Ascending aorta (tissue), 2 donors: ENCODE measurements around the gene PCDHAC1. TPM values are rescaled to one million over a fixed set of nuclear protein-coding genes. Genes with fewer than 3 reads are reported as not detected.
"Not testable (repeated sequence)": the region's sequence is repeated elsewhere in the genome, so short reads cannot be mapped to it uniquely, and the experiment has no call there.

Experiments
- DNase-seq, 2 donors: peaks; one replicate each; pipeline ENCODE4 v3.0.0-alpha.2; 2019; ENCODE audit warnings: low spot score in 2 of 2
- H3K27ac ChIP-seq, 2 donors: fragments of 200-600 bp; sonication (generic); one replicate each; pipeline ENCODE4 v1.5.1; 2016 to 2017; ENCODE audit warnings: mild to moderate bottlenecking in 1 of 2
- H3K27me3 ChIP-seq: fragments of 200-600 bp; sonication (generic); one replicate; pipeline ENCODE4 v1.5.1; 2017
- H3K36me3 ChIP-seq, 2 donors: fragments of 200-600 bp; sonication (generic); one replicate each; pipeline ENCODE4 v1.5.1; 2016
- H3K4me1 ChIP-seq, 2 donors: fragments of 200-600 bp; sonication (generic); one replicate each; pipeline ENCODE4 v1.5.1; 2016 to 2017; ENCODE audit warnings: mild to moderate bottlenecking in 1 of 2
- H3K4me3 ChIP-seq, 2 donors: fragments of 200-600 bp; sonication (generic); one replicate each; pipeline ENCODE4 v1.5.1; 2016 to 2017; ENCODE audit warnings: mild to moderate bottlenecking in 1 of 2
- H3K9me3 ChIP-seq, 2 donors: fragments of 200-600 bp; sonication (generic); one replicate each; pipeline ENCODE4 v1.5.1; 2016
- intact Hi-C: fragments of 100-400 bp; cut with DNase I; formaldehyde crosslinking; loops from one replicate; pipeline ENCODE4 v1.15.1; 2023
- total RNA-seq: library from RNA; depleted of rRNA; stranded (reverse); fragments of >200 nt; gene quantifications from one replicate; pipeline ENCODE4 v1.1.0, GENCODE V29; 2016
- TF ChIP-seq, protein P1 (sequence below), 3 experiments: fragments of 200-600 bp in 2 of 3; fragments of 450-650 bp in 1 of 3; sonication (generic) in 2 of 3; IDR thresholded peaks; one replicate each; pipeline ENCODE4 v1.5.1; 2016 to 2019; ENCODE audit warnings: antibody characterized with exemption in 3 of 3, mild to moderate bottlenecking in 1 of 3, moderate library complexity in 1 of 3

Gene PCDHAC1, protein sequence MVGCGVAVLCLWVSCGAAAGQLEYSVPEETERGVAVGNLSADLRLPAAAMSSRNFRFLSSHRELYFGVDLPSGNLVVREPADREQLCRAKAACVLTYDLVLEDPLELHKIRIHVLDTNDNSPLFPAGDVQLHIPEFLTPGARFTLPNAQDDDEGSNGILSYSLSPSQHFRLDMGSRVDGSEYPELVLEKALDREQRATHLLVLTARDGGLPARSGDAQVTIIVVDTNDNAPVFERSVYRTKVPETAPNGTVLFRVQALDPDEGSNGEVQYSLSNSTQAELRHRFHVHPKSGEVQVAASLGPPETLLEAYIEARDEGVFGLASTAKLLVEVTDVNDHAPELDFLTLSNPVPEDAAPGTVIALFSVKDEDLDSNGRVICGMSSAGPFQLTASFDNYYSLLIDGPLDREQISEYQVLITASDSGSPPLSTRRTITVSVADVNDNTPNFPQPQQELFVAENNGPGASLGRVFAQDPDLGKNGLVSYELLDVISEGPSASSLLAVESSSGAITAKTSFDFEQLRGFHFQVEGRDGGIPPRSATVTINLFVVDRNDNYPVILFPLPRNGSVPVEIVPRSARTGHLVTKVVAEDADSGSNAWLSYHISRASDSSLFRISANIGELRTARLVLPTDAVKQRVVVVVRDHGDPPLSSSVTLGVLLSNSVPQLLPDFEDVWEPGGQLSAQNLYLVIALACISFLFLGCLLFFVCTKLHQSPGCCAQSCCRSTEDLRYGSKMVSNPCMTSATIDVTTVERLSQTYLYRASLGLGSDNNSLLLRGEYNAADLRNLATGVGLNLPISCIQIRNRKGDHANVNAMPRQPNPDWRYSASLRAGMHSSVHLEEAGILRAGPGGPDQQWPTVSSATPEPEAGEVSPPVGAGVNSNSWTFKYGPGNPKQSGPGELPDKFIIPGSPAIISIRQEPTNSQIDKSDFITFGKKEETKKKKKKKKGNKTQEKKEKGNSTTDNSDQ
- 0.32 TPM for total RNA-seq

DNA sequence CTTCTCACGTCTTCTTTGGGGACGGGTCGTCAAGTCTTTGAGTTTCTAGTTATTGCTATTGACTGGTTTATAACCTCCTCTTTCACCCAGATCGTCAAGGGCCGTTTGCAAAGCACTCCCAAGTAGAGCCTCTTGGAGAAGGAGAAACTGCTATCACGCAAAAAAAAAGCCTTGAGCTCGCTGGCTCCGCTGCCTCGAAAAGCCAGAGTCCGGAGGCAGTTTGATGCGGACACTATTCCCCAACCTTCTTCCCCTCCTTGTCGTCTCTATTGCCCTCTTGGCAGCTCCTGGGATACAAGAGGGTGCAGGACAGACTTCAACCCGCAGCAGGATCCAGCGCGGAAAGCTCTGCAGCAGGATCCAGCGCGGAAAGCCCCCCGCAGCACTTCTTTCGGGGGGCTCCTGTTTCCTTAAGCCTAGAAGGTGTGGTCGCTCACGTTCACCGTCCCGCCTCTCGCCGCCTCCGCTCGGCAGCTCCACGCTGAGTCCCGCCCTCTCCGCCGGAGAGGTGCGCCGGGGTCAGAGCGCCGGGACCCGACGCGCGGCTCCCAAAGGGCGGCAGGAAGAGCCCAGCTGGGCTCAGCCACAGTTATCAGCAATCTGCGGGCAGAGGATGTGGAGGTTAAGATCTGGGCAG lies at the start of gene PCDHAC1:
PCDHAC1 (plus strand) TSS at position 494 of the 637 bp plus-strand sequence. CDS start 594 bp downstream, outside the sequence.
- Histone ChIP-seq H3K4me3 (peak within 1 kb of the TSS; percentile 55 to 67), H3K27me3 (no peaks in the 10 kb centered on the region), H3K27ac (no peak within 1 kb of the TSS), H3K4me1 (peaks cover 0 to 6% of the 10 kb centered on the region in 2 donors), H3K9me3 (no peaks in the 10 kb centered on the region), H3K36me3 (no peaks in the 10 kb centered on the region)
- no peak for DNase-seq
- intact Hi-C loops: loop anchor here (1.0 kb wide), 1 partner anchor 115 kb away; no protein-coding TSS in a partner anchor
- TF ChIP-seq, protein P1, sequence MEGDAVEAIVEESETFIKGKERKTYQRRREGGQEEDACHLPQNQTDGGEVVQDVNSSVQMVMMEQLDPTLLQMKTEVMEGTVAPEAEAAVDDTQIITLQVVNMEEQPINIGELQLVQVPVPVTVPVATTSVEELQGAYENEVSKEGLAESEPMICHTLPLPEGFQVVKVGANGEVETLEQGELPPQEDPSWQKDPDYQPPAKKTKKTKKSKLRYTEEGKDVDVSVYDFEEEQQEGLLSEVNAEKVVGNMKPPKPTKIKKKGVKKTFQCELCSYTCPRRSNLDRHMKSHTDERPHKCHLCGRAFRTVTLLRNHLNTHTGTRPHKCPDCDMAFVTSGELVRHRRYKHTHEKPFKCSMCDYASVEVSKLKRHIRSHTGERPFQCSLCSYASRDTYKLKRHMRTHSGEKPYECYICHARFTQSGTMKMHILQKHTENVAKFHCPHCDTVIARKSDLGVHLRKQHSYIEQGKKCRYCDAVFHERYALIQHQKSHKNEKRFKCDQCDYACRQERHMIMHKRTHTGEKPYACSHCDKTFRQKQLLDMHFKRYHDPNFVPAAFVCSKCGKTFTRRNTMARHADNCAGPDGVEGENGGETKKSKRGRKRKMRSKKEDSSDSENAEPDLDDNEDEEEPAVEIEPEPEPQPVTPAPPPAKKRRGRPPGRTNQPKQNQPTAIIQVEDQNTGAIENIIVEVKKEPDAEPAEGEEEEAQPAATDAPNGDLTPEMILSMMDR (IDR thresholded peaks at IDR 0.05): no peak

DNA sequence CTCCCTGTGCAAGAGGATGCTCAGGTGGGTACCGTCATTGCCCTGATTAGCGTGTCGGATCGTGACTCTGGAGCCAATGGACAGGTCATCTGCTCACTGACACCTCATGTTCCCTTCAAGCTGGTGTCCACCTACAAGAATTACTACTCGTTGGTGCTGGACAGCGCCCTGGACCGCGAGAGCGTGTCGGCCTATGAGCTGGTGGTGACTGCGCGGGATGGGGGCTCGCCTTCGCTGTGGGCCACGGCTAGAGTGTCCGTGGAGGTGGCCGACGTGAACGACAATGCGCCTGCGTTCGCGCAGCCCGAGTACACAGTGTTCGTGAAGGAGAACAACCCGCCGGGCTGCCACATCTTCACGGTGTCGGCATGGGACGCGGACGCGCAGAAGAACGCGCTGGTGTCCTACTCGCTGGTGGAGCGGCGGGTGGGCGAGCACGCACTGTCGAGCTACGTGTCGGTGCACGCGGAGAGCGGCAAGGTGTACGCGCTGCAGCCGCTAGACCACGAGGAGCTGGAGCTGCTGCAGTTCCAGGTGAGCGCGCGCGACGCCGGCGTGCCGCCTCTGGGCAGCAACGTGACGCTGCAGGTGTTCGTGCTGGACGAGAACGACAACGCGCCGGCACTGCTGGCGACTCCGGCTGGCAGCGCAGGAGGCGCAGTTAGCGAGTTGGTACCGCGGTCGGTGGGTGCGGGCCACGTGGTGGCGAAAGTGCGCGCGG lies 49.4 kb upstream of the PCDHAC1 start:
- H3K9me3 ChIP-seq: peaks cover 17 to 61% of the 10 kb centered on the region in 2 donors
- intact Hi-C loops, H3K36me3 ChIP-seq, H3K27ac ChIP-seq, DNase-seq, H3K4me1 ChIP-seq, H3K4me3 ChIP-seq, H3K27me3 ChIP-seq: not testable (repeated sequence)

DNA sequence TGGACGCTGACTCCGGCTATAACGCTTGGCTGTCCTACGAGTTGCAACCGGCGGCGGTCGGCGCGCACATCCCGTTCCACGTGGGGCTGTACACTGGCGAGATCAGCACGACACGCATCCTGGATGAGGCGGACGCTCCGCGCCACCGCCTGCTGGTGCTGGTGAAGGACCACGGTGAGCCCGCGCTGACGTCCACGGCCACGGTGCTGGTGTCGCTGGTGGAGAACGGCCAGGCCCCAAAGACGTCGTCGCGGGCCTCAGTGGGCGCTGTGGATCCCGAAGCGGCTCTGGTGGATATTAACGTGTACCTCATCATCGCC lies 48.9 kb upstream of the PCDHAC1 start:
- no peak overlapping the region for H3K27ac ChIP-seq
- intact Hi-C loops: no loop called here
- H3K27me3 ChIP-seq: no peaks in the 10 kb centered on the region
- TF ChIP-seq, protein P1 (IDR thresholded peaks at IDR 0.05): no peak
- DNase-seq: no peak
- H3K4me3 ChIP-seq: no peak overlapping the region
- no peaks in the 10 kb centered on the region for H3K4me1 ChIP-seq
- H3K9me3 ChIP-seq: peaks cover 17 to 66% of the 10 kb centered on the region in 2 donors
- no peaks in the 10 kb centered on the region for H3K36me3 ChIP-seq

DNA sequence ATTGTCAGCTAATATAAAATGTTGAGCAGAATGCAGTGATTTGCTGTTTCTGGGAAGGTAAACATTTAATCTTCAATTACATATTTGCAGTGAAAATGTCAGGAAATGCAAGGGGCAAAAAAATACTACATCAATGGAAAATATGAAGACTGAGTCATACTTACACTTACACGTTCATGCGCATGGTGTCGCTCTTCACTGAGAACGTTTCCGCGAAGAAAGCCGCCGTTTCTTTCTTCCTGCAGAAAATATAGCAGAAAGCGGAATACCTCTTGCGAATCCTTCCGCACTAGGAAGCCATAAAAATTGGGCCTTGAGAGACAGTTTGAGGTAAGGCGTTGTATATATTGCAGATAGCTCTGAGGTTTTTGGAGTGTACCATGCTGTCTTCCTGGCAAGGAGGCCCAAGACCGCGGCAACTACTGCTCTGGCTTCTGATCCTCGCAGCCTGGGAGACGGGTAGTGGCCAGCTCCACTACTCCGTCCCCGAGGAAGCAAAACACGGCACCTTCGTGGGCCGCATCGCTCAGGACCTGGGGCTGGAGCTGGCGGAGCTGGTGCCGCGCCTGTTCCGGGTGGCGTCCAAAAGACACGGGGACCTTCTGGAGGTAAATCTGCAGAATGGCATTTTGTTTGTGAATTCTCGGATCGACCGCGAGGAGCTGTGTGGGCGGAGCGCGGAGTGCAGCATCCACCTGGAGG lies 44.1 kb upstream of the PCDHAC1 start, which contains the start of gene PCDHA13:
PCDHA13 (plus strand) TSS at position 236 of the 702 bp plus-strand sequence; CDS start at position 381, 145 bp downstream.
- Histone ChIP-seq H3K27ac (no peak within 1 kb of the TSS), H3K9me3 (peaks cover 24 to 66% of the 10 kb centered on the region in 2 donors), H3K4me3 (no peak within 1 kb of the TSS), H3K36me3 (no peaks in the 10 kb centered on the region), H3K4me1 (no peaks in the 10 kb centered on the region), H3K27me3 (no peaks in the 10 kb centered on the region)
- intact Hi-C loops: no loop called here
- TF ChIP-seq, protein P1 (IDR thresholded peaks at IDR 0.05): no peak
- DNase-seq: no peak

DNA sequence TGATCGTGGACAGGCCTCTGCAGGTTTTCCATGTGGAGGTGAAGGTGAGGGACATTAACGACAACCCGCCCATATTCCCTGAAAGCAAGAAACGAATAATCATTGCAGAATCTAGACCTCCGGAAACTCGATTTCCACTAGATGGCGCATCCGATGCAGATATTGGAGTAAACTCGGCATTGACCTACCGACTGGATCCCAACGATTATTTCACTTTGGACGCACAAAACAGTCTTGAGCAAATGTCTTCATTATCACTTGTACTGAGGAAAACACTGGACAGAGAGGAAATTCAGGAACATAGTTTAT lies 43.6 kb upstream of the PCDHAC1 start:
- intact Hi-C loops: no loop called here
- no peak for DNase-seq
- Histone ChIP-seq H3K27me3 (no peaks in the 10 kb centered on the region), H3K4me3 (no peak overlapping the region), H3K36me3 (no peaks in the 10 kb centered on the region), H3K27ac (no peak overlapping the region), H3K9me3 (peaks cover 19 to 61% of the 10 kb centered on the region in 2 donors), H3K4me1 (no peaks in the 10 kb centered on the region)
- TF ChIP-seq, protein P1 (IDR thresholded peaks at IDR 0.05): no peak
